H1 (cell line): ENCODE data around the gene SEC16A. TPM values are rescaled to one million over a fixed set of nuclear protein-coding genes. Genes with fewer than 3 reads are reported as not detected.

Experiments used
- CTCF ChIA-PET: fragments of 300-600 bp; sonication (Branson Sonifier 250); formaldehyde crosslinking; loops from one replicate; lab custom pipeline; 2021; ENCODE audit not compliant: partially characterized antibody; lab: Charles Lee
- POLR2A ChIA-PET: fragments of 300-600 bp; sonication (Branson Sonifier 250); formaldehyde crosslinking; loops from one replicate; lab custom pipeline; 2021; ENCODE audit warnings: inconsistent platforms; ENCODE audit not compliant: partially characterized antibody; lab: Charles Lee
- DNase-seq, 2 experiments: peaks; one replicate each; pipeline versions ENCODE4 v3.0.0 to v3.0.0-alpha.2; 2010 to 2022; ENCODE audit warnings: low spot score in 2 of 2, low read depth in 1 of 2, mixed read lengths in 1 of 2
- FAIRE-seq: peaks from 2 replicates; lab custom pipeline; 2011; peaks lifted over from hg19 to GRCh38; lab: Jason Lieb, UNC
- H2AFZ ChIP-seq: 2 replicates; pipeline ENCODE4 v1.8.1; 2012; ENCODE audit warnings: low read length, inconsistent platforms
- H2AK5ac ChIP-seq: 2 replicates; pipeline ENCODE4 v1.6.1; 2013; ENCODE audit warnings: low read depth, low read length
- H2BK120ac ChIP-seq: replicated peaks from 2 replicates; pipeline ENCODE3; 2013; ENCODE audit warnings: low read depth, low read length, inconsistent platforms
- H2BK12ac ChIP-seq: 2 replicates; pipeline ENCODE4 v1.6.1; 2013; ENCODE audit warnings: low read depth, low read length
- H2BK15ac ChIP-seq: 2 replicates; pipeline ENCODE4 v1.6.1; 2013; ENCODE audit warnings: low read length
- H2BK20ac ChIP-seq: 2 replicates; pipeline ENCODE4 v1.6.1; 2013; ENCODE audit warnings: low read length
- H2BK5ac ChIP-seq: 2 replicates; pipeline ENCODE4 v1.6.1; 2013; ENCODE audit warnings: low read depth, low read length
- H3K14ac ChIP-seq: 2 replicates; pipeline ENCODE4 v1.6.1; 2013; ENCODE audit warnings: inconsistent platforms; ENCODE audit not compliant: insufficient read length
- H3K18ac ChIP-seq: 2 replicates; pipeline ENCODE4 v1.6.1; 2013; ENCODE audit warnings: low read length; ENCODE audit errors: extremely low read depth
- H3K23ac ChIP-seq: 2 replicates; pipeline ENCODE4 v1.6.1; 2013; ENCODE audit warnings: inconsistent platforms; ENCODE audit not compliant: insufficient read length
- H3K23me2 ChIP-seq: 2 replicates; pipeline ENCODE4 v1.6.1; 2013; ENCODE audit warnings: low read depth, low read length
- H3K27ac ChIP-seq: 2 replicates; pipeline ENCODE4 v1.6.1; 2011; ENCODE audit warnings: low read depth, low read length, inconsistent platforms
- H3K27me3 ChIP-seq, 4 experiments: replicated peaks in 1 of 4; 1 replicate in 1 of 4; 2 replicates in 3 of 4; pipeline versions ENCODE4 v1.6.1 to v1.8.1; 2011 to 2013; ENCODE audit warnings: low read length in 3 of 4, mild to moderate bottlenecking in 3 of 4, inconsistent platforms in 2 of 4, mixed read lengths in 2 of 4, moderate library complexity in 1 of 4; ENCODE audit not compliant: control insufficient read depth in 3 of 4, insufficient read depth in 3 of 4; ENCODE audit errors: extremely low read depth in 1 of 4
- H3K36me3 ChIP-seq, 4 experiments: 2 replicates each; pipeline versions ENCODE4 v1.6.1 to v1.8.1; 2011 to 2013; ENCODE audit warnings: mild to moderate bottlenecking in 4 of 4, low read length in 3 of 4, moderate library complexity in 2 of 4, control low read depth in 1 of 4, inconsistent platforms in 1 of 4; ENCODE audit not compliant: insufficient read depth in 4 of 4, control insufficient read depth in 2 of 4
- H3K4ac ChIP-seq: replicated peaks from 2 replicates; pipeline ENCODE3; 2013; ENCODE audit warnings: low read length, low read depth, mixed read lengths, inconsistent platforms; ENCODE audit not compliant: insufficient read length
- H3K4me1 ChIP-seq, 4 experiments: replicated peaks in 1 of 4; 1 replicate in 1 of 4; 2 replicates in 3 of 4; pipeline versions ENCODE4 v1.6.1 to v1.8.1; 2011 to 2013; ENCODE audit warnings: low read length in 3 of 4, inconsistent platforms in 2 of 4, mixed read lengths in 1 of 4; ENCODE audit not compliant: insufficient read depth in 4 of 4, control insufficient read depth in 3 of 4
- H3K4me2 ChIP-seq, 2 experiments: 2 replicates each; pipeline versions ENCODE4 v1.6.1 to v1.8.1; 2011 to 2013; ENCODE audit warnings: low read depth in 2 of 2, low read length in 2 of 2, control low read depth in 1 of 2, inconsistent platforms in 1 of 2, mild to moderate bottlenecking in 1 of 2; ENCODE audit not compliant: insufficient read depth in 1 of 2
- H3K4me3 ChIP-seq, 4 experiments: fragments of 200-600, 300-600 bp in 1 of 4; sonication (generic), shearing (Covaris generic), sonication (Bioruptor Twin) in 1 of 4; 2 replicates each; pipeline versions ENCODE4 v1.5.1 to v1.8.1; 2011 to 2016; ENCODE audit warnings: low read length in 4 of 4, low read depth in 3 of 4, control low read depth in 2 of 4, inconsistent platforms in 2 of 4, mild to moderate bottlenecking in 2 of 4, mixed read lengths in 1 of 4, moderate library complexity in 1 of 4; ENCODE audit not compliant: insufficient read depth in 2 of 4; ENCODE audit errors: extremely low read depth in 1 of 4
- H3K56ac ChIP-seq: replicated peaks from 2 replicates; pipeline ENCODE3; 2013; ENCODE audit warnings: low read depth, mild to moderate bottlenecking, mixed read lengths, low read length, inconsistent platforms; ENCODE audit not compliant: insufficient read length
- H3K79me1 ChIP-seq: 2 replicates; pipeline ENCODE4 v1.6.1; 2013; ENCODE audit warnings: low read depth, low read length, control low read depth
- H3K79me2 ChIP-seq, 2 experiments: 2 replicates each; pipeline versions ENCODE4 v1.6.1 to v1.8.1; 2012 to 2013; ENCODE audit warnings: low read length in 2 of 2, mild to moderate bottlenecking in 2 of 2, inconsistent platforms in 1 of 2; ENCODE audit not compliant: insufficient read depth in 2 of 2, control insufficient read depth in 1 of 2
- H3K9ac ChIP-seq, 4 experiments: replicated peaks in 1 of 4; 1 replicate in 1 of 4; 2 replicates in 3 of 4; pipeline versions ENCODE4 v1.6.1 to v1.8.1; 2011 to 2013; ENCODE audit warnings: low read depth in 3 of 4, low read length in 3 of 4, control low read depth in 2 of 4, mild to moderate bottlenecking in 2 of 4, moderate library complexity in 2 of 4, inconsistent platforms in 1 of 4; ENCODE audit errors: extremely low read depth in 1 of 4
- H3K9me3 ChIP-seq, 2 experiments: 2 replicates each; pipeline versions ENCODE4 v1.6.1 to v1.8.1; 2012 to 2013; ENCODE audit warnings: mild to moderate bottlenecking in 2 of 2, moderate library complexity in 2 of 2, control low read depth in 1 of 2, inconsistent platforms in 1 of 2, low read depth in 1 of 2, low read length in 1 of 2, mixed read lengths in 1 of 2; ENCODE audit not compliant: insufficient read depth in 2 of 2
- H4K20me1 ChIP-seq, 2 experiments: replicated peaks in 1 of 2; 2 replicates each; pipeline versions ENCODE3 to v1.8.1; 2011 to 2013; ENCODE audit warnings: inconsistent platforms in 2 of 2, low read length in 2 of 2, mild to moderate bottlenecking in 1 of 2; ENCODE audit not compliant: insufficient read depth in 2 of 2, control insufficient read depth in 1 of 2
- H4K5ac ChIP-seq: 2 replicates; pipeline ENCODE4 v1.6.1; 2013; ENCODE audit warnings: low read length, low read depth, mixed read lengths, inconsistent platforms; ENCODE audit not compliant: insufficient read length
- H4K8ac ChIP-seq: 2 replicates; pipeline ENCODE4 v1.8.0; 2013; ENCODE audit warnings: mild to moderate bottlenecking, moderate library complexity, low read length, inconsistent platforms; ENCODE audit not compliant: insufficient read depth; ENCODE audit errors: extremely low read depth
- H4K91ac ChIP-seq: replicated peaks from 2 replicates; pipeline ENCODE3; 2013; ENCODE audit warnings: low read length, mixed read lengths, inconsistent platforms; ENCODE audit not compliant: insufficient read length
- CREB1 ChIP-seq: IDR thresholded peaks from 2 replicates; pipeline ENCODE4 v1.6.1; 2012; ENCODE audit warnings: inconsistent platforms
- EZH2 ChIP-seq: fragments of 200-600 bp; sonication (generic); IDR thresholded peaks from 2 replicates; pipeline ENCODE4 v1.7.1; 2012; ENCODE audit warnings: low read depth, mild to moderate bottlenecking, moderate library complexity, low read length, inconsistent platforms; ENCODE audit not compliant: severe bottlenecking
- HDAC2 ChIP-seq, 2 experiments: fragments of 300-600 bp in 1 of 2; sonication (generic) in 1 of 2; IDR thresholded peaks; 2 replicates each; pipeline ENCODE4 v1.6.1; 2011 to 2012; ENCODE audit warnings: low read depth in 2 of 2, low read length in 2 of 2, mild to moderate bottlenecking in 2 of 2, moderate library complexity in 2 of 2, borderline replicate concordance in 1 of 2, inconsistent platforms in 1 of 2
- KDM5A ChIP-seq: fragments of 200-600 bp; IDR thresholded peaks from 2 replicates; pipeline ENCODE4 v1.7.1; 2012; ENCODE audit warnings: mild to moderate bottlenecking, low read length, inconsistent platforms, mixed read lengths
- RXRA ChIP-seq: IDR thresholded peaks from 2 replicates; pipeline ENCODE4 v1.6.1; 2011; ENCODE audit warnings: low read depth, mild to moderate bottlenecking, low read length, moderate library complexity; ENCODE audit not compliant: insufficient read depth
- SAP30 ChIP-seq: fragments of 300-600 bp; sonication (generic); IDR thresholded peaks from 2 replicates; pipeline ENCODE4 v1.7.1; 2012; ENCODE audit warnings: low read length, moderate library complexity, mild to moderate bottlenecking, inconsistent platforms; ENCODE audit not compliant: insufficient read depth, insufficient replicate concordance
- WGBS, 2 experiments: shearing (Covaris generic) in 1 of 2; methylation state at CpG; one replicate each; pipeline versions ENCODE4 v1.1.6 to v1.1.7; 2013 to 2015; ENCODE audit warnings: low lambda C conversion rate in 2 of 2, mixed read lengths in 2 of 2, inconsistent platforms in 1 of 2, low coverage in 1 of 2, missing lambda C conversion rate in 1 of 2; ENCODE audit not compliant: insufficient replicate concordance in 2 of 2, insufficient coverage in 1 of 2, insufficient read length in 1 of 2; ENCODE audit errors: extremely low coverage in 1 of 2, missing lambda C conversion rate in 1 of 2; 5-methylcytosine and 5-hydroxymethylcytosine counted together
- polyA plus RNA-seq, 7 experiments: library from polyadenylated mRNA; depleted of rRNA in 3 of 7; stranded (reverse) in 5 of 7; unstranded in 2 of 7; fragments of >200 nt in 5 of 7; fragments of 200-250 nt in 2 of 7; gene quantifications; 1 replicate in 5 of 7; 2 replicates in 1 of 7; 4 replicates in 1 of 7; pipeline versions ENCODE4 v1.2.1 to v1.2.3, GENCODE V29; 2011 to 2013; ENCODE audit warnings: missing spikeins in 2 of 7, mixed read lengths in 2 of 7
- total RNA-seq: library from RNA; stranded (reverse); fragmentation: NEBNext Ultra II Directional; extraction: Animal tissue kit (Norgen Biotek cat#: 25700); gene quantifications from 2 replicates; pipeline ENCODE4 v1.2.1, GENCODE V29; 2021
- TF ChIP-seq, protein P1 (sequence below), 3 experiments: IDR thresholded peaks; 1 replicate in 2 of 3; 2 replicates in 1 of 3; pipeline versions ENCODE4 v1.5.1 to v1.6.1; 2011; ENCODE audit warnings: low read length in 3 of 3, mild to moderate bottlenecking in 3 of 3, inconsistent platforms in 2 of 3, low read depth in 1 of 3, moderate library complexity in 1 of 3; ENCODE audit not compliant: insufficient read depth in 1 of 3; ENCODE audit errors: control extremely low read depth in 1 of 3

SEC16A gene
- total and polyA plus RNA-seq, 2 of the 8 experiments (the other 6 are each of a cell fraction or from before 2014, with no cell fraction given): 21.6 to 49.0 TPM

DNA sequence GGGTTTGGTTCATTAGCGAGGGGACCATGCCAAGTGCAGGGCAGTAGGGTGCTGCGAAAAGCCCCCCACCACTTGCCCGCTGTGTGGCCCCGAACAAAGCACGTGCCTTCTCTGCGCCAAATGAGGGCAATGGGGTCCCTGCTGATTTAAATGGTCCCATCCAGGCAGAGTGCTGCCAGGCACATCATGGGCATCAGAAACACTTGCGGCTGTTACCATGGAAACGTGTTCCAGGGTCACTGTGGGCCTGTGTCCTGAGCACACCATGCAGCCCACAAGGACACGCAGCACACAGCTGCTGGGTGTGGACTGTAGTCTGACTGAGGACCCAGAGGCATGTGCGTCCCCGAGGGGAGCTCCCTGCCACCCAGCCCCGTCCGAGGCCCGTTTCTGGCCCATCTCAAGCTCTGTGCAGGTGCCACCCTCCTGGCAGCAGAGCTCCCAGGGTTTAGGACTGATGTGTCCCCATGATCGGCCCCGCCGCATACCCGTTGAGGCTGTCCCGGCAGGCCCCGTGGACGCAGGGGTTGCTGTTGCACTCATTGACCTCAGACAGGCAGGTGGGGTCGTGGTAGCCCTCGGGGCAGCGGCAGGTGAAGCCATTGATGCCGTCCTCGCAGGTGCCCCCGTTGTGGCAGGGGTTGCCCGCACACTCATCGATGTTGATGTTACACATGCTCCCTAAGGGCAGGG is 31.3 kb upstream of the SEC16A start:
- no peaks in the 10 kb centered on the region for H3K79me1 ChIP-seq
- CTCF ChIA-PET: interaction anchor here (0.6 to 1.3 kb wide), 4 partner anchors 52 to 157 kb away, joined by 3 read pairs; no protein-coding TSS in a partner anchor
- H3K23me2 ChIP-seq: no peaks in the 10 kb centered on the region
- WGBS, 2 experiments: 96% methylated on average over 29 of the region's 29 CpGs; no CpG with 5 or more reads in 1 of the 2 experiments
- no peak overlapping the region for H4K5ac ChIP-seq
- H2BK20ac ChIP-seq: no peak overlapping the region
- no peak for TF ChIP-seq HDAC2 (IDR thresholded peaks at IDR 0.05; ENCODE audit: borderline replicate concordance in 1 of 2, low read depth in 2 of 2, low read length in 2 of 2)
- no peak for TF ChIP-seq KDM5A
- TF ChIP-seq CREB1: no peak
- no peak for TF ChIP-seq RXRA
- TF ChIP-seq EZH2: no peak
- TF ChIP-seq SAP30: no peak
- TF ChIP-seq, protein P1, sequence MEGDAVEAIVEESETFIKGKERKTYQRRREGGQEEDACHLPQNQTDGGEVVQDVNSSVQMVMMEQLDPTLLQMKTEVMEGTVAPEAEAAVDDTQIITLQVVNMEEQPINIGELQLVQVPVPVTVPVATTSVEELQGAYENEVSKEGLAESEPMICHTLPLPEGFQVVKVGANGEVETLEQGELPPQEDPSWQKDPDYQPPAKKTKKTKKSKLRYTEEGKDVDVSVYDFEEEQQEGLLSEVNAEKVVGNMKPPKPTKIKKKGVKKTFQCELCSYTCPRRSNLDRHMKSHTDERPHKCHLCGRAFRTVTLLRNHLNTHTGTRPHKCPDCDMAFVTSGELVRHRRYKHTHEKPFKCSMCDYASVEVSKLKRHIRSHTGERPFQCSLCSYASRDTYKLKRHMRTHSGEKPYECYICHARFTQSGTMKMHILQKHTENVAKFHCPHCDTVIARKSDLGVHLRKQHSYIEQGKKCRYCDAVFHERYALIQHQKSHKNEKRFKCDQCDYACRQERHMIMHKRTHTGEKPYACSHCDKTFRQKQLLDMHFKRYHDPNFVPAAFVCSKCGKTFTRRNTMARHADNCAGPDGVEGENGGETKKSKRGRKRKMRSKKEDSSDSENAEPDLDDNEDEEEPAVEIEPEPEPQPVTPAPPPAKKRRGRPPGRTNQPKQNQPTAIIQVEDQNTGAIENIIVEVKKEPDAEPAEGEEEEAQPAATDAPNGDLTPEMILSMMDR (IDR thresholded peaks at IDR 0.05; ENCODE audit: control extremely low read depth in 1 of 3, insufficient read depth in 1 of 3, low read depth in 1 of 3, low read length in 3 of 3): no peak
- H3K27ac ChIP-seq: no peak overlapping the region
- H3K27me3 ChIP-seq: no peaks in the 10 kb centered on the region
- H3K4ac ChIP-seq: no peak overlapping the region
- H4K91ac ChIP-seq: no peak overlapping the region
- H3K4me2 ChIP-seq: no peak overlapping the region
- no peak overlapping the region for H2AFZ ChIP-seq
- DNase-seq (no peak), FAIRE-seq (no peak)
- H3K56ac ChIP-seq: no peak overlapping the region
- no peak overlapping the region for H2BK12ac ChIP-seq
- no peak overlapping the region for H4K8ac ChIP-seq
- H3K9ac ChIP-seq: no peak overlapping the region
- no peak overlapping the region for H3K4me3 ChIP-seq
- H2AK5ac ChIP-seq: no peak overlapping the region
- H2BK5ac ChIP-seq: no peak overlapping the region
- H3K18ac ChIP-seq: no peak overlapping the region
- no peak overlapping the region for H3K14ac ChIP-seq
- H3K9me3 ChIP-seq: no peaks in the 10 kb centered on the region
- no peaks in the 10 kb centered on the region for H3K4me1 ChIP-seq
- H4K20me1 ChIP-seq: peaks cover 4 to 23% of the 10 kb centered on the region in 2 experiments
- POLR2A ChIA-PET: no interaction called here
- no peak overlapping the region for H2BK15ac ChIP-seq
- peaks cover 23 to 92% (median 37%) of the 10 kb centered on the region in 4 experiments for H3K36me3 ChIP-seq
- no peaks in the 10 kb centered on the region for H3K79me2 ChIP-seq
- H3K23ac ChIP-seq: no peak overlapping the region
- no peak overlapping the region for H2BK120ac ChIP-seq
